ENCODE results near the gene TFPI. TPM values are rescaled to one million over a fixed set of nuclear protein-coding genes. Genes with fewer than 3 reads are reported as not detected.

Gene TFPI
- total RNA-seq, 4 donors from 2014 or later = 3.5 to 89.6 (median 22.5) TPM

GRCh38 chr2:187497858-187498463, 56.3 kb downstream of the TFPI start:
- TF ChIP-seq CTCF (IDR thresholded peaks at IDR 0.05) (peak in 4 of 6 experiments; percentile 19 to 42 (median 35)), POLR2A (IDR thresholded peaks at IDR 0.05) (no peak)
- Histone ChIP-seq H3K27me3 (no peaks in the 10 kb centered on the region), H3K4me1 (peaks cover 0 to 5% (median 4%) of the 10 kb centered on the region in 3 donors), H3K36me3 (peaks cover 0 to 34% (median 0%) of the 10 kb centered on the region in 3 donors), H3K9me3 (peaks cover 0 to 9% (median 0%) of the 10 kb centered on the region in 3 donors), H3K4me3 (no peak overlapping the region), H3K27ac (no peak overlapping the region)
- DNase-seq = no peak
- WGBS, 2 donors = 9 to 18% methylated on average over 1 of the region's 1 CpG
- intact Hi-C loops (cut with DNase I) = no loop called here

DNA sequence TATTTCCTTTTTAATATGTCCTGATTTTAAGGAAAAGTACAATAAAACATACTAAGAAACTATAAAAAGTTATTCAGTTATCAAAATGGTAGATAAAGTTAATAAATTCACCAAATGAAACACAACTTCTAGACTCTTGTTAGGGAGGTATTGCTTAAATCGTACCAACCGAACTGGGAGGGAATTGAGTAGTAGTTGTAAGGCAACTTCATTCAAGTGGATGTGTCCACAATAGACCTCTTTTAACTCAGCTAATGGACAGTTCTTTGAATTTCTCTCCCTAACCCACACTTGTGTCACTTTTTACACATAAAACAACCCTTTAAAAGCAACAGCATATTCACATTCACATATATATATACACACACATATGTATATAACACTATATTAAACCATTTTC, 57.1 kb downstream of the TFPI start:
- H3K4me3 ChIP-seq = no peak overlapping the region
- H3K4me1 ChIP-seq = peaks cover 0 to 5% (median 4%) of the 10 kb centered on the region in 3 donors
- 78 to 91% methylated on average over 2 of the region's 2 CpGs for WGBS, 2 donors
- intact Hi-C loops (cut with DNase I) = no loop called here
- TF ChIP-seq CTCF (IDR thresholded peaks at IDR 0.05) (no peak), POLR2A (IDR thresholded peaks at IDR 0.05) (no peak)
- peaks cover 0 to 39% (median 0%) of the 10 kb centered on the region in 3 donors for H3K36me3 ChIP-seq
- no peak overlapping the region for H3K27ac ChIP-seq
- no peaks in the 10 kb centered on the region for H3K27me3 ChIP-seq
- DNase-seq = no peak
- H3K9me3 ChIP-seq = peaks cover 0 to 10% (median 0%) of the 10 kb centered on the region in 3 donors

- 33 to 52% methylated on average over 1 of the region's 1 CpG for WGBS, 2 donors
- TF ChIP-seq CTCF (IDR thresholded peaks at IDR 0.05) (no peak), POLR2A (IDR thresholded peaks at IDR 0.05) (no peak)
- peaks cover 0 to 39% (median 0%) of the 10 kb centered on the region in 3 donors for H3K36me3 ChIP-seq
- no peaks in the 10 kb centered on the region for H3K4me1 ChIP-seq
- H3K27ac ChIP-seq = no peak overlapping the region
- H3K4me3 ChIP-seq = no peak overlapping the region
- no peak for DNase-seq
- peaks cover 0 to 10% (median 0%) of the 10 kb centered on the region in 3 donors for H3K9me3 ChIP-seq
- intact Hi-C loops (cut with DNase I) = no loop called here
- no peaks in the 10 kb centered on the region for H3K27me3 ChIP-seq
These were observed 58.9 kb downstream of the TFPI start for GRCh38 chr2:187495324-187495723.

DNA sequence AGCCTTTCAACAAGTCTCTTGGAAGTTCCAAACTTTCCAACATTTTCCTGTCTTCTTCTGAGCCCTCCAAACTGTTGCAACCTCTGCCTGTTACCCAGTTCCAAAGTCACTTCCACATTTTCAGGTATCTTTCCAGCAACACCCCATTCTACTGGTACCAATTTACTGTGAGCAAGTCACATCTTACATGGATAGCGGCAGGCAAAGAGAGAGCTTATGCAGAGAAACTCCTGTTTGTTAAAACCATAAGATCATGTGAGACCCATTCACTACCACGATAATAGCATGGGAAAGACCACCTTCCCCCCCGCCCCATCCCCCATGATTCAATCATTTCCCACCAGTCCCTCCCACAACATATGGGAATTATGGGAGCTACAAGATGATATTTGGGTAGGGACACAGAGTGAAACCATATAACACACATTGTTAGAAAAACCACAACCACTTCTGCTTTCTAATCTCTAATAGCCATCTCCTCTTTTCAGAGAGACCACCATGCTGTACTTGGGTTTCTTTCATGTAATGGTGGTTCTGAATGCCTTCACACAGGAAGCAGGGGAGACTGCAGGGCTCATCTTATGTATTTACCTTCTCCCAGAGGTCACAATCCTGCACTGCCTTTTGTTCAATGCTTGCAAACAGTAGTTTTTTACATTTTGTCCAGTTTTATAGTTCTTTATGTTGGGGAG, 60.2 kb downstream of the TFPI start:
- TF ChIP-seq CTCF (IDR thresholded peaks at IDR 0.05) = no peak
- no peak for TF ChIP-seq POLR2A (IDR thresholded peaks at IDR 0.05)
- peaks cover 0 to 10% (median 0%) of the 10 kb centered on the region in 3 donors for H3K9me3 ChIP-seq
- intact Hi-C loops (cut with DNase I) = no loop called here
- 98 to 100% methylated on average over 2 to 3 of the region's 3 CpGs for WGBS, 2 donors
- no peak overlapping the region for H3K4me3 ChIP-seq
- peaks cover 0 to 39% (median 0%) of the 10 kb centered on the region in 3 donors for H3K36me3 ChIP-seq
- H3K27me3 ChIP-seq = no peaks in the 10 kb centered on the region
- no peak for DNase-seq
- no peaks in the 10 kb centered on the region for H3K4me1 ChIP-seq
- H3K27ac ChIP-seq = no peak overlapping the region

- peaks cover 0 to 39% (median 0%) of the 10 kb centered on the region in 3 donors for H3K36me3 ChIP-seq
These were observed 61.1 kb downstream of the TFPI start for GRCh38 chr2:187493180-187493579.

More at GRCh38 chr2:187493180-187493579, 61.1 kb downstream of the TFPI start:
- intact Hi-C loops (cut with DNase I) = no loop called here
- Histone ChIP-seq H3K9me3 (peaks cover 0 to 10% (median 0%) of the 10 kb centered on the region in 3 donors), H3K4me3 (no peak overlapping the region), H3K27ac (no peak overlapping the region), H3K4me1 (no peaks in the 10 kb centered on the region), H3K27me3 (no peaks in the 10 kb centered on the region)
- WGBS, 2 donors = 83 to 94% methylated on average over 3 to 5 of the region's 5 CpGs
- DNase-seq = no peak
- TF ChIP-seq POLR2A (IDR thresholded peaks at IDR 0.05) (no peak), CTCF (IDR thresholded peaks at IDR 0.05) (no peak)
